Measurements from ENCODE around the gene USP36. TPM values are rescaled to one million over a fixed set of nuclear protein-coding genes. Genes with fewer than 3 reads are reported as not detected.
"Not testable (repeated sequence)": the region's sequence is repeated elsewhere in the genome, so short reads cannot be mapped to it uniquely, and the experiment has no call there.

Gene USP36
- total RNA-seq, 1 experiment from 2014 or later = 16.3 TPM

DNA sequence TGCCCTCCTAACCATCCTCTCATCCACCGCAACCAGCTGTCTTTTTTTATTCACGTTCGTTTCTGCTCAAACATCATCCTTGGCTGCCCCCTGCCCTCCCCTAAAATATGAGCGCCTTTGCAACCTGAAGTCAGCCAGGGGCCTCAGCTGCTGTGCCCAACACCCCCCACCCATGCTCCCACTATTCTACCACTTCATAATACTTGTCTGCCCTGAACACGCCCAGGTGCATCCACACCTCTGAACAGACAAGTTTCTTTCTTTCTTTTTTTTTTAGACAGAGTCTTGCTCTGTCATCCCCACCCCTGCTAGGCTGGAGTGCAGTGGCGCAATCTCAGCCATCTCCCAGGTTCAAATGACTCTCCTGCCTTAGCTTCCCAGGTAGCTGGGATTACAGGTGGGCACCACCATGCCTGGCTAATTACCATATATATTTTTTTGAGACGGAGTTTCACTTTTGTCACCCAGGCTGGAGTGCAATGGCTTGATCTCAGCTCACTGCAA, 35.5 kb upstream of the USP36 start:
- H3K27me3 ChIP-seq = no peaks in the 10 kb centered on the region
- no peak overlapping the region for H3K4me3 ChIP-seq
- DNase-seq = no peak
- no peaks in the 10 kb centered on the region for H3K9me3 ChIP-seq
- H3K36me3 ChIP-seq = peaks cover 56% of the 10 kb centered on the region

DNA sequence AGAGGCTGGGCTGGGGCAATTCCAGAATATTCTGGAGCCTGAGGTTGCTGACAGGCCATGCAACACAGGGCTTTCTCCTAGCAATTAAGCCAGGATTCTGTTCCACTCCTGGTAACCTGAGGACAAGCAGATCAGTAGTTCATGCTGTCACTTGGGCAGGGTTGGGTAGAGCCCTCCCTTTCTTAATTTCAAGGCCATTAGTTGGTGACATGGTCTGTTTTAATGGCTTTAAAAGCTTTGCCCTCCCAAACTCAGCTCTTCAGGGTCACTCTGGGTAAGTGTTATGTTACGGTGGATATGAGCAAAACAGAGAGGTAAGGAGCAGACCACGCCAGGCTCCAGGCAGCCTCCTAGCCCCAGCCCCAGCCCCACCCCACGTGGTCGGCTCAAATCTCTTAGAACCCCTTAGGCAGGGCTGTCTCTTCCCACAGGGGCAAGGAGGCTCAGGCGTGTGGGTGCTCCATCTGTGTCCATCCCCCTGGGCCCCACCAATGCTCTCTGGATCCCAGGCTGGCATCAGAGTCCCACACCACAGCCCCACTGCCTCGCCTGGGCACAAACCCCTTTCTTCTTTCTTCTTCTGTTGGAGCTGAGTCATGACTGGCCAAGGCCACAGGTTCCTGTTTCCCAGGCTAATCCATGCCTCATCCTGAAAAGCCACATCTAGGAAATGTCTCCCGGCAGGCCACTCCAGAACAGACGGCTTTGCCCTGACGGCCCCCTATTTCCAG, 34.9 kb upstream of the USP36 start:
- Histone ChIP-seq H3K9me3 (no peaks in the 10 kb centered on the region), H3K36me3 (peaks cover 62% of the 10 kb centered on the region), H3K27me3 (no peaks in the 10 kb centered on the region), H3K4me3 (no peak overlapping the region)
- DNase-seq = peak; percentile 46

DNA sequence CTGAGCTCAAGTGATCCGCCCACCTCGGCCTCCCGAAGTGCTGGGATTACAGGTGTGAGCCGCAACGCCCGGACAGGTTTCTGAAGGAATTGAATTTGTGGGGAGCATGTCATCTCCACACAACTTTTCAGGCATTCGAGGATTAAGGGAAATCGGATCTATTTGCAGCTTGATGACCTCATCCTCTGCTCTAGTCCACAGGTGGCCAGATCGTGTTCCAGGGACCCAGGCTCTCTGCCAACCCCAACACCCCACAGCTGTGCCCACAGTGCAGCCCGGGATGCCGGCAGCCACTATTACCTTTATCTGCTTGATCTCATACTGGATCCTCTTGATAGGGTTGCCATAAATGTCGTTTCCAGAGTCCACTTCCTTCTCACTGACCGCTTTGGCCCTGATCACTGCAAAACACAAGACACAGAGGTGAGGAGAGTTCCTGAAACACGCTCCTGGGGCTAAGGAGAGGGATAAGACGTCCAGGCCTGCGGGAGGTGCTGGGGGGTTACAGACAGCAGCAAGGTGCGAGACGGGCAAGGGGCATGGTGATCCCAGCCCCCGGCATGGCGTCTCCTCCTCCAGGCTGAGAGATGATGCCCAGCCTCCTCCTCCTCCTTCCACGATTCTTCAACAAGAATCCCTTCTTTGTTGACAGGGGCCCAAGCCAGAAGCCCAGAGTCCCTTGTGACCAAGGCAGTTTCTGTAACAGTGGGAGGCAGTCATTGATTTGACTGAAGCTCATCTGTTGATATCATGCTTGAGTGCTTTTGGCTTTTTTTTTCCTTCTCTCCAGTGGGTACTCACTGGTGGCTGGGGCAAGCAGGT, 33.1 kb upstream of the USP36 start:
- H3K9me3 ChIP-seq = no peaks in the 10 kb centered on the region
- H3K36me3 ChIP-seq = peaks cover 65% of the 10 kb centered on the region
- DNase-seq = peak; percentile 72
- H3K4me3 ChIP-seq = no peak overlapping the region
- H3K27me3 ChIP-seq = no peaks in the 10 kb centered on the region

DNA sequence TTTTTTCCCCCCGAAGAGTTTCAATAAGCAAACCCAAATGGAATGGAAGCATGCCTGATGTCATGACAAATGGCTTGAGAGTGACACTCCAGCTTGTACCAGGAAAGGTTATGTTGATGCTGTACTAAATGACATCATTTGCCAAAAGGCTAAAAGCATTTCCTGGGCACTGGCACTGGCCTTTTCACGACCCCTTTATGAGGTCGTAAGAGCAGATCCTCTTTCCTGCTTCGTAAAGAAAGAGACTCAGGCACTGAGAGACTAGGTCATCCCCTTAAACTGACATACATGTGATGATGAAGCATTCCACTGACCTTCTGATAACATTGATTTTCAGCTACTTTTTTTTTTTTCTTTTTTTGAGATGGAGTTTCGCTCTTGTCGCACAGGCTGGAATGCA, 31.9 kb upstream of the USP36 start:
- H3K4me3 ChIP-seq = no peak overlapping the region
- no peaks in the 10 kb centered on the region for H3K27me3 ChIP-seq
- DNase-seq = no peak
- peaks cover 63% of the 10 kb centered on the region for H3K36me3 ChIP-seq
- no peaks in the 10 kb centered on the region for H3K9me3 ChIP-seq

DNA sequence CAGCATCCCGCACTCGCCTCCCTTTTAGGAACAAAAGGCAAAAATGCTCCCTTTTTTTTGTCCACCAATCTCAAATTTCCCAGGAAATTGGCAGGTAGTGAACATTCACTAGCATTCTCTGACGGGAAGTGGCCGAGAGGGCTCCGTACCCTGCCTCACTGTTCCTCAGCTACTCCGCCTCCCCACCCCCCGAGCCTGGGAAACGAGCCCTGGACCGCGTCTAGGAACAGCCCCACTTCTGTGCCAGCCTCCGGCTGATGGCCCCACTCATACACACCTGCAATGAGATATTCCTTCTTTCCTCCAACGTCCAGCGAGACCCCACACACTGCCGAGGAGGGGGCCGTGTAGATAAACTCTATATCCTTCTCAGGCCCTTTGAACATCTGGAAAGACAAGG, 30.0 kb upstream of the USP36 start:
- H3K9me3 ChIP-seq = no peaks in the 10 kb centered on the region
- H3K27me3 ChIP-seq = no peaks in the 10 kb centered on the region
- DNase-seq = no peak
- peaks cover 67% of the 10 kb centered on the region for H3K36me3 ChIP-seq
- H3K4me3 ChIP-seq = no peak overlapping the region

DNA sequence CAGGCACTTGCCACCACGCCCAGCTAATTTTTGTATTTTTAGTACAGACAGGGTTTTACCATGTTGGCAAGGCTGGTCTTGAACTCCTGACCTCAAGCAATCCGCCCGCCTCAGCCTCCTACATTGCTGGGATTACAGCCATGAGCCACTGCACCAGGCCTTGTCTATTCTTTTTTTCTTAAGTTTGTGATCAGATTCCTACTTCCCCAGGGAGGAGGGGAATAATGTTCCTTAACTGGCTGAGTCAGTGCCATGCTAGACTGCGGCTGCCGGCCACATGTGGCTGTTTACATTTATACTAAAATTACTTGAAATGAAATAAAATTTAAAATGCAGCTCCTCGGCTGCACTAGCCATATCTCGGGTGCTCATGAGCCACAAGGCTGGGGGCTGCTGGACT, 27.8 kb upstream of the USP36 start:
- no peaks in the 10 kb centered on the region for H3K27me3 ChIP-seq
- DNase-seq = peak; percentile 64
- H3K9me3 ChIP-seq = no peaks in the 10 kb centered on the region
- H3K4me3 ChIP-seq = no peak overlapping the region
- peaks cover 76% of the 10 kb centered on the region for H3K36me3 ChIP-seq

DNA sequence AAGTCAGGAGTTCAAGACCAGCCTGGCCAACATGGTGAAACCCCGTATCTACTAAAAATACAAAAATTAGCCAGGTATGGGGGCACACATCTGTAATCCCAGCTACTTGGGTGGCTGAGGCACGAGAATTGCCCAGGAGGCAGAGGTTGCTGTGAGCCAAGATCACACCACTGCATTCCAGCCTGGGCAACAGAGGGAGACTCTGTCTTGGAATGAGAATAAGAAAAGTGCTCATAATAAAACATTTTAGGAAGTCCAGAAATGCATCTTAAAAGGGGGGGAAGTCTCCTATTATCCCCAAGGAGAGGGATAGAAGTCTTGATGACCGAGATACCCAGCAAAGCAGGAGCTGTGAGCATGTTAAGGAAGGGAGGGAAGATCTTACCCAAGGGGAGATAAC, 26.4 kb upstream of the USP36 start:
- DNase-seq, H3K27me3 ChIP-seq, H3K4me3 ChIP-seq, H3K9me3 ChIP-seq: not testable (repeated sequence)
- peaks cover 76% of the 10 kb centered on the region for H3K36me3 ChIP-seq

DNA sequence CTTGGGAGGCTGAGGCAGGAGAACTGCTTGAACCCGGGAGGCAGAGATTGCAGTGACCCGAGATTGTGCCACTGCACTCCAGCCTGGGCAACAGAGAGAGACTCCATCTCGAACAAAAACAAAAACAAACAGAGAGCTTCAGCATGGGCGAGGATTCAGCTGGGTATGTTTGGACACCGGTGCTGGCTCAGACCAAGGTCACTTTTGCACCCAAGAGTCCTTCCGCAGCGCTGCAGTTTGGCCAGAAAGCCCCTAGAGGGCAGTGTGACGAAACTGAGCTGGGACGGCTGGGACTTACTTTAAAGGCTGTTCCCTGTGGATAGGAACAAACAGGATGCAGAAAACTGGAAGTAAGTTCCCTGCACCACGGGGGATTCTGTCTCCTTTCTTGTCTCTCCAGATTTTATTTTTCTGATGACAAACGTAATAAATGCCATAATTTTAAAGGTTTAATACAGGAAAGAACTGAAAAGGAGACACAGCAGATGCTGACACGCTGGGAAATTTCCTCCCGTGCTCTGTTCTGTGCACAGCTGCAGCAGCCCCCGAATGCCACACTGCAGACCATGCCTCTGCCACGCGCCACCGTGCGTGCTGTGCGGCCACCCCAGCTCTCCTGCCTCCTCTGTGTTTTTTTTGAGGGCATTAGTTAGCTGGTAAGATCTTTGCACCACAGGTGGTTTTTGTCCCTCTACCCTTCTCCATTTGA, 25.2 kb upstream of the USP36 start:
- DNase-seq = peak; percentile 78
- no peak overlapping the region for H3K4me3 ChIP-seq
- H3K9me3 ChIP-seq = no peaks in the 10 kb centered on the region
- peaks cover 75% of the 10 kb centered on the region for H3K36me3 ChIP-seq
- no peaks in the 10 kb centered on the region for H3K27me3 ChIP-seq

DNA sequence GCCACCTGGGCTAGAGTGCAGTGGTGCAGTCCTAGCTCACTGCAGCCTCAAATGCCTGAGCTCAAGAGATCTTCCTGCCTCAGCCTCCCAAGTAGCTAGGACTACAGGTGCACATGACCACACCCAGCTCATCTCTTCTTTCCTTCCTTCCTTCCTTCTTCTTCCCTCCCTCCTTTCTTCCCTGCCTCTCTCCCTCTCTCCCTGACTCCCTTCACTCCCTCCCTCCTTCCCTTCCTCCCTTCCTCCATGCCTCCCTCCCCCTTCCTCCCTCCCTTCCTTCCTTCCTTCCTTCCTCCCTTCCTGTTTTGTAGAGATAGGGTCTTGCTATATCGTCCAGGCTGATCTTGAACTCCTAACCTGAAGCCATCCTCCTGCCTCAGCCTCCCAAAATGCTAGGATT, 23.5 kb upstream of the USP36 start:
- H3K9me3 ChIP-seq = no peaks in the 10 kb centered on the region
- H3K36me3 ChIP-seq = peaks cover 71% of the 10 kb centered on the region
- no peak overlapping the region for H3K4me3 ChIP-seq
- DNase-seq = no peak
- H3K27me3 ChIP-seq = no peaks in the 10 kb centered on the region

DNA sequence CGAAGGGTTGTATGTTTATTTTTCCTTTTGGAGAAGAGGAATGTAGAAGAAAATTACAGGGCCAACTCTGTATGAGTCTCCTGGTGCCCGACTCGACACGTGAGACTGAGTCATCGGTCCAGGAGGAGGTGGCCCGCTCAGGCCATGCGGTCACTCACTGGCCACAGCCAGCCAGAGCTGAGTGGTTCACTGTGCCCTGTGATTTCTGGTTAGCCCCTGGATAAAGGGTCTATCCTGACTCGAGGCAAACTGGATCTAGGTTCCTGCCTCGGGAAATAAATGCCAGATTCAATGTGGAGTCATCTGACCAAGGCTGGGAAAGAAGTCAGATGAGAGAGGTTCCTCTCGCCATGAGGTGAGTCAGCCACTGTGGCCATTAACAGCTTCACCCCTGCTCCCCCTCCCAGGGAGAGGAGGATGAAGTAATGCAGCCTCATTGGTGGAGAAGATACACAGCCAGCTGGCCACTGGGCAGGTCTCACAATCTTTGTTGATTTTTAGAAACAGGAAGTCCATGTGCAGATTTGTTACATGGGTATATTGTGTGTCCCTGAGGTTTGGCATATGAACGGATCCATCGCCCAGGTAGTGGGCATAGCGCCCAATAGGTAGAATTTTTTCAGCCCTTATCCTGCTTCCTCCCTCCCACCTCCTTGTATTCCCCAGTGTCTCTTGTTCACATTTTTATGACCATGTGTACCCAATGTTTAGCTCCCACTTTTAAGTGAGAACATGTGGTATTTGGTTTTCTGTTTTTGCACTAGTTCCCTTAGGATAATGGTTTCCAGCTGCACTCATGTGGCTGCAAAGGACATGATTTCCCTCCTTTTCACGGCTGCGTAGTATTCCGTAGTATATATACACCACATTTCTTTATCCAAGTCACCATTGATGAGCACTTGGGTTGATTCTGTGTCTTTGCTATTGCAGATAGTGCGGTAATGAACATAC, 21.7 kb upstream of the USP36 start:
- no peaks in the 10 kb centered on the region for H3K27me3 ChIP-seq
- peaks cover 72% of the 10 kb centered on the region for H3K36me3 ChIP-seq
- DNase-seq = peak; percentile 98
- peak overlapping the region; percentile 9; the same call in 1 of the 2 replicates for H3K4me3 ChIP-seq
- H3K9me3 ChIP-seq = no peaks in the 10 kb centered on the region

DNA sequence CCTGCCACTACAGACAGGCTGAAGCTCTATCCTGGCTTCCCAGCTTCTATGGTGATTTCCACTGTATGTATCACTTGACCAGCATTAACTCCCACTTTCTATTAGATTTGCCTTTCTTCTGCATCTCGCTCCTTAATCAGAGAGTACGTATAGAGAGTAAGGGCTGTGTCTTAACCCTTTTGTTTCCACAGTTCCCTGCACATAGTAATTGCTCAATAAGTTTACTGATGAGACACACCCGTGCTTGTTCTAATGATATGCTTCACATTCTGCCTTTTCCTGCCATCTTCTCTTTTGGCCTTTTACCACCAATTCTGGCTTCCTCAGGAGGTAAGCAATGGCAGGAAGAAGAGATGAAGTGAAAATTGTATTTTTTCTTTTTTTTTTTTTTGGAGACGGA, 20.6 kb upstream of the USP36 start:
- Histone ChIP-seq H3K36me3 (peaks cover 74% of the 10 kb centered on the region), H3K9me3 (no peaks in the 10 kb centered on the region), H3K27me3 (no peaks in the 10 kb centered on the region), H3K4me3 (no peak overlapping the region)
- no peak for DNase-seq

DNA sequence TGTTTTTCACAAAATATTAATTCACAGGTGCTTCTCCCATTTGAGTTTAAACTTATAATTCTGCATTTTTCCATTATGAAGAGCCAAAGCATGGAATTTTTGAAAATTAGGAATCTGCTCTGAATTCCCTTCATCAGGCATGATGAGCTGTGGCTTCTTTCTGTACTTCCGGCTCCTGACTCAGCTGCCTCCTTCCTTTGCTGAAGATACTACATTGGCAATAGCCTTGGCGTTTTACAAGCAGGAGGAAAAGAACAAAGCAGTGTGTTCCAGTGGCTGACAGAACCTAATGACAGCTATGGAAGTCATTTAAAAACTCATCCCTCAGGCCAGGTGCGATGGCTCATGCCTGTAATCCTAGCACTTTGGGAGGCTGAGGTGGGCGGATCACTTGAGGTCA, 18.4 kb upstream of the USP36 start:
- DNase-seq = no peak
- Histone ChIP-seq H3K4me3 (no peak overlapping the region), H3K27me3 (no peaks in the 10 kb centered on the region), H3K9me3 (no peaks in the 10 kb centered on the region), H3K36me3 (peaks cover 75% of the 10 kb centered on the region)

DNA sequence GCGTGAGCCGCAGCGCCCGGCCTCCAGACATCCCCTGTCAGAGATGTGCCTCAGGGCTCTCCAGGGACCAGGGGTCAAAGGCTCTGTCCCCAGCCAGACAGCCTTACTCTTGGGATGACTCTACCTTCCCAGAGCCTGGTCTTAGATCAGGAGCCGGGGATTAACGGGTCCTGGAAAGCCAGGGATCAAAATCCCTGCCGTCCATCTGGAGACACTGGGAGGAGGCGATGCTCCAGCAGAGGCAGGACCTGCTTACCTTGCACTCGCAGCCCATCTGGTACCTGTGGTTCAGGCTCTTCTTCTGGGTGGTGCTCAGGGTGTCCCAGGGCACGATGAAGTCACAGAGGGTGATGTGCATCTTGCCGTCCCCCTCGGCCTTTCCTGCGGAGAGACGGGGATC, 16.7 kb upstream of the USP36 start:
- peaks cover 76% of the 10 kb centered on the region for H3K36me3 ChIP-seq
- no peak overlapping the region for H3K4me3 ChIP-seq
- DNase-seq = no peak
- no peaks in the 10 kb centered on the region for H3K27me3 ChIP-seq
- H3K9me3 ChIP-seq = no peaks in the 10 kb centered on the region

DNA sequence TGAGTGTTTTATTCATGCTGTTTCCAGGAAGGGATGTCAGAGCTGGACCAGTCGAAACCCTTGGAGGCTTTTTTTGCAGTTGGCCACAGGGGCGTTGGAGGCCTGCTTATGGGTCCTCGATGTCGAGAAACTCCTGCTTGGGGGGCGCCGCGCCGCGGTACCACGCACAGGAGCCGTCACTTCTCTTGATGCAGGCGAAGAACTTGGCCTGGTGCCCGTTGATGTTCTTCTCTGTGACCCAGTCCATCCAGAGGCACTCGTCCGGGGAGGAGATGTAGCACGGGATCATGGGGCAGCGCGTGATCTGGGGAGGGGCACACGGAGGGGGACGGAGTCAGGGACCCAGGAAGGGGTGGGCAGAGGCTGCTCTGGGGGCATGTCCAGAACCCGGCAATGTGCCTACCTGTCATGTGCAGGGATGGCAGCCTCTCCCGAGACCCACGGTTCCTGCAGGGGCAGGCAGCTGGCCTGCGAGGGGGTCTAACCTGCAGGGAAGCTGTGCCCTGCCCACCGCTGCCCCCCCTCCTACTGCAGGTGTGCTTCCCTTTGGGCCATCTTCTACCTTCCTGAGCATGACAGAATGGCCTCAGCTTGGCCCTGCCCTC, 15.0 kb upstream of the USP36 start:
- H3K9me3 ChIP-seq = no peaks in the 10 kb centered on the region
- DNase-seq = no peak
- H3K36me3 ChIP-seq = peaks cover 71% of the 10 kb centered on the region

DNA sequence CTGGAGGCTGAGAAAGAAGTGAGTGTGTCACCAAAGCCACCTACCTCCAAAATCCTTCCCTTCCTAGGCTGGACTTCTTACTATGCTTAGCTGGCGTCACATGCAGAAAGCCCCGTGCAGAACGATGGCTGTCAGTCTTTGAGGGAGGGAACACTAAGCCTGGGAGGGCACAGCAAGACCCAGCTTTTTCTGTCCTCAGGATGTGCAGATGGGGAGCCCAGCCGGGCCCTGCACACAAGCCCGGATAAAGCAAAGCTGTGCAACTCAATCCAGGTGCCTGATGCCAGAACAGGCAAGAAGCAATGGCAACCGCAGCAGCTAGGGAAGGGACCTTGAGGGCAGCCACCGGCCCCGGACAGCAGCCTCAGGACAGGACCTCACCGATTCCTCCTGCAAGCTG, 13.9 kb upstream of the USP36 start:
- Histone ChIP-seq H3K27me3 (no peaks in the 10 kb centered on the region), H3K9me3 (no peaks in the 10 kb centered on the region), H3K4me3 (no peak overlapping the region), H3K36me3 (peaks cover 63% of the 10 kb centered on the region)
- no peak for DNase-seq

More for the DNA sequence above, 15.0 kb upstream of the USP36 start:
- Histone ChIP-seq H3K27me3 (no peaks in the 10 kb centered on the region), H3K4me3 (no peak overlapping the region)

DNA sequence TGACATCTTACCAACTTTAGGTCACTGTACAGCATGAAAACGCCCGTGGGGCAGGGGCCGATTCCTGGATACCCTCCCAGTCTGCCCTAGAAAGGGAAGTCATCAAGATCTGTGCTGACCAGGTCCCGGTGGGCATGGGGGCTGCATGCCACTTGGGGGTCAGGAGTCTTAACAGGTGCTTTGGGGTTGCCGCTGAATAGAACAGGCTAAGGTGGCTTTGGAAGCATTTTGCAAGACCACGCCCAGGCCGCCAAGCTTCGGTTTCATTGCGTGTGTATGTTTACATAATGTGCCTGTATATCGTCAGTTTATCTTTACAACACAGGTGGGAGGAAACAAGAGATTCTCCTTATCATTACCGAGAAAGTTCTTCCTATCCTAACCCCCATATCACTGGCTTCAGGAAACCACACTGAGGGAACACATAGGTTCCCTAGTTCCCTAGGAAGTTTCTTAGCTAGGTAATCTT, 13.3 kb upstream of the USP36 start:
- Histone ChIP-seq H3K9me3 (no peaks in the 10 kb centered on the region), H3K27me3 (no peaks in the 10 kb centered on the region), H3K36me3 (peaks cover 60% of the 10 kb centered on the region), H3K4me3 (no peak overlapping the region)
- no peak for DNase-seq
